Loucy (cell line): Measurements from ENCODE around the gene RPH3AL.
"Not testable (repeated sequence)": the region's sequence is repeated elsewhere in the genome, so short reads cannot be mapped to it uniquely, and the experiment has no call there.

ENCODE experiments used
- H2AFZ ChIP-seq: fragments of 200-600 bp; sonication (generic); 2 replicates; pipeline ENCODE4 v1.6.0; 2016; ENCODE audit warnings: antibody characterized with exemption, mild to moderate bottlenecking, low read length, moderate library complexity
- H3F3A ChIP-seq: fragments of 200-600 bp; 2 replicates; pipeline ENCODE4 v1.6.0; 2016; ENCODE audit warnings: antibody characterized with exemption, low read depth, mild to moderate bottlenecking
- H3K27me3 ChIP-seq: fragments of 200-600 bp; sonication (generic); 2 replicates; pipeline ENCODE4 v1.6.1; 2014; ENCODE audit warnings: low read length, mild to moderate bottlenecking; ENCODE audit not compliant: insufficient read depth, poor library complexity, severe bottlenecking
- H3K36me3 ChIP-seq: fragments of 200-600 bp; sonication (generic); 2 replicates; pipeline ENCODE4 v1.6.1; 2016; ENCODE audit warnings: low read length; ENCODE audit not compliant: insufficient read depth
- H3K4me1 ChIP-seq: fragments of 200-600 bp; sonication (generic); 2 replicates; pipeline ENCODE4 v1.5.1; 2014; ENCODE audit warnings: low read length, mild to moderate bottlenecking; ENCODE audit not compliant: insufficient read depth, poor library complexity, severe bottlenecking
- H3K4me2 ChIP-seq: fragments of 200-600 bp; sonication (generic); 2 replicates; pipeline ENCODE4 v1.6.0; 2014; ENCODE audit warnings: antibody characterized with exemption, low read length, low read depth, mild to moderate bottlenecking; ENCODE audit not compliant: poor library complexity, severe bottlenecking
- H3K4me3 ChIP-seq: fragments of 200-600 bp; sonication (generic); 2 replicates; pipeline ENCODE4 v1.5.1; 2014; ENCODE audit warnings: low read length, mild to moderate bottlenecking, mixed read lengths; ENCODE audit not compliant: poor library complexity, severe bottlenecking
- H3K79me2 ChIP-seq: fragments of 200-600 bp; sonication (generic); 2 replicates; pipeline ENCODE4 v1.6.1; 2014; ENCODE audit warnings: low read length; ENCODE audit not compliant: insufficient read depth
- H3K9ac ChIP-seq: fragments of 200-600 bp; sonication (generic); 2 replicates; pipeline ENCODE4 v1.6.0; 2014; ENCODE audit warnings: mild to moderate bottlenecking, low read depth, low read length, moderate library complexity; ENCODE audit not compliant: poor library complexity, severe bottlenecking
- H3K9me2 ChIP-seq: fragments of 200-600 bp; sonication (generic); replicated peaks from 2 replicates; pipeline ENCODE4 v1.6.1; 2016; ENCODE audit warnings: low read depth, low read length, mixed read lengths
- H3K9me3 ChIP-seq: fragments of 200-600 bp; sonication (generic); 2 replicates; pipeline ENCODE4 v1.6.1; 2014; ENCODE audit warnings: mild to moderate bottlenecking, antibody characterized with exemption, low read length, low read depth; ENCODE audit not compliant: insufficient read depth
- H4K20me1 ChIP-seq: fragments of 200-600 bp; sonication (generic); 2 replicates; pipeline ENCODE4 v1.6.0; 2014; ENCODE audit warnings: antibody characterized with exemption, low read length, mild to moderate bottlenecking; ENCODE audit not compliant: insufficient read depth, poor library complexity, severe bottlenecking
- EZH2phosphoT487 ChIP-seq: fragments of 200-600 bp; IDR thresholded peaks from 2 replicates; pipeline ENCODE4 v1.6.1; 2018; ENCODE audit warnings: antibody characterized with exemption, mild to moderate bottlenecking, moderate library complexity, borderline replicate concordance
- TF ChIP-seq, protein P1 (sequence below): fragments of 200-600 bp; sonication (generic); conservative IDR thresholded peaks from 2 replicates; pipeline ENCODE4 v1.5.1; 2014; ENCODE audit warnings: mild to moderate bottlenecking, antibody characterized with exemption, low read length

RPH3AL gene

DNA sequence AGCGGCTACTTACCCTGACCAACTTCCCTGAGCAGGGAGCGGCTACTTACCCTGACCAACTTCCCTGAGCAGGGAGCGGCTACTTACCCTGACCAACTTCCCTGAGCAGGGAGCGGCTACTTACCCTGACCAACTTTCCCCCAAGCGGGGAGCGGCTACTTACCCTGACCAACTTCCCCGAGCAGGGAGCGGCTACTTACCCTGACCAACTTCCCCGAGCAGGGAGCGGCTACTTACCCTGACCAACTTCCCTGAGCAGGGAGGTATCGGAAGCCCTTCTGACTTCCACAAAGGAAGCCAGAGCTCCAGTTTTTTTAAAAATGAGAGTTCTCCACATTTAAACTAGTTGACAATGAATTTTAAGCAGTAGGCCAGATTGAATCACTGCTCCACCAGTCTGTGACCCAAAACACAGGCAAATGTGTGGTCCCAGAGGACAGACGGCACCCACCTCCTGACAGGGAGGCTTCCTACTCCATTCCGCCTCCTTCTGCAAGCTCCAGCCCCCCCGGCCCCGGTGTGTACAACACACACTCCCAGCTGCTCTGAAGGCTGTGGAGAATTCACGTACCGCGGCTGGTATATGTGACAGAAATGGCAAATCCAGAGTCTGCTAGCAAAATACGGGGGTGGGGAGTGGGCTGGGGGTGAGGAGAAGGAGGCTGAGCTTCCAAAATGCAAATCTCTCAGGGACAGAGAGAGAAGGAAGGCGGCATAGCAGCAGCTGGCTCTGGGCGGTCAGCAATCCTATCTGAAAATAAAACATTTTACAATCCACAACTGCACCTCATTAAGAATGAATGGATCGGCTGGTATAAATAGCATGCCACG is 118.2 kb downstream of the RPH3AL start:
- not testable (repeated sequence) for H3K9me3 ChIP-seq, H3K9ac ChIP-seq, H3K79me2 ChIP-seq, H3K36me3 ChIP-seq, H4K20me1 ChIP-seq, H3K9me2 ChIP-seq, H3K4me2 ChIP-seq, H2AFZ ChIP-seq, H3K4me1 ChIP-seq, H3K27me3 ChIP-seq, H3F3A ChIP-seq, H3K4me3 ChIP-seq

DNA sequence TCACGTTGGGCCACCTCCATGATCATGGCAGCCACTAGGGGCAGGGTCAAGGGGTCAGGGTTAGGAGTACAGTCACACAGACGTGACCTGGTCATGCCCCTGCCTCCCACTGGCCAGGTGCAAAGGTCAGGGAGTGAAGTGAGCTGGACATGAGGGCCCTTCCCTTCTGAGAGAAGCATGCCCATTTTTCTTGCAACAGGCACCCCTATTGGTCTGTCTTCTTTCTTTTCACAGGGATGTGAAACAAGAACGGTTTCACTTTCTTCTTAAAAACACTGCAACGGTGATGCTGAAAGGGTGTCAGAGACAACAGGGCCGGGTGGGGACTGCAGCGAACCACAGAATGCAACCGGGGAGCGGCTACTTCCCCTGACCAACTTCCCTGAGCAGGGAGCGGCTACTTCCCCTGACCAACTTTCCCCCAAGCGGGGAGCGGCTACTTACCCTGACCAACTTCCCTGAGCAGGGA is 119.1 kb downstream of the RPH3AL start:
- Histone ChIP-seq H3K4me1 (peaks cover 5% of the 10 kb centered on the region), H3K4me3 (no peak overlapping the region), H3K27me3 (no peaks in the 10 kb centered on the region), H3K9me3 (peaks cover 4% of the 10 kb centered on the region; the same call in 1 of the 2 replicates), H3K9ac (no peak overlapping the region), H3K79me2 (no peaks in the 10 kb centered on the region), H3K9me2 (no peaks in the 10 kb centered on the region), H3K4me2 (no peak overlapping the region), H4K20me1 (no peaks in the 10 kb centered on the region), H3K36me3 (no peaks in the 10 kb centered on the region), H2AFZ (no peak overlapping the region), H3F3A (no peaks in the 10 kb centered on the region)
- no peak for TF ChIP-seq EZH2phosphoT487
- TF ChIP-seq, protein P1, sequence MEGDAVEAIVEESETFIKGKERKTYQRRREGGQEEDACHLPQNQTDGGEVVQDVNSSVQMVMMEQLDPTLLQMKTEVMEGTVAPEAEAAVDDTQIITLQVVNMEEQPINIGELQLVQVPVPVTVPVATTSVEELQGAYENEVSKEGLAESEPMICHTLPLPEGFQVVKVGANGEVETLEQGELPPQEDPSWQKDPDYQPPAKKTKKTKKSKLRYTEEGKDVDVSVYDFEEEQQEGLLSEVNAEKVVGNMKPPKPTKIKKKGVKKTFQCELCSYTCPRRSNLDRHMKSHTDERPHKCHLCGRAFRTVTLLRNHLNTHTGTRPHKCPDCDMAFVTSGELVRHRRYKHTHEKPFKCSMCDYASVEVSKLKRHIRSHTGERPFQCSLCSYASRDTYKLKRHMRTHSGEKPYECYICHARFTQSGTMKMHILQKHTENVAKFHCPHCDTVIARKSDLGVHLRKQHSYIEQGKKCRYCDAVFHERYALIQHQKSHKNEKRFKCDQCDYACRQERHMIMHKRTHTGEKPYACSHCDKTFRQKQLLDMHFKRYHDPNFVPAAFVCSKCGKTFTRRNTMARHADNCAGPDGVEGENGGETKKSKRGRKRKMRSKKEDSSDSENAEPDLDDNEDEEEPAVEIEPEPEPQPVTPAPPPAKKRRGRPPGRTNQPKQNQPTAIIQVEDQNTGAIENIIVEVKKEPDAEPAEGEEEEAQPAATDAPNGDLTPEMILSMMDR, result no peak

DNA sequence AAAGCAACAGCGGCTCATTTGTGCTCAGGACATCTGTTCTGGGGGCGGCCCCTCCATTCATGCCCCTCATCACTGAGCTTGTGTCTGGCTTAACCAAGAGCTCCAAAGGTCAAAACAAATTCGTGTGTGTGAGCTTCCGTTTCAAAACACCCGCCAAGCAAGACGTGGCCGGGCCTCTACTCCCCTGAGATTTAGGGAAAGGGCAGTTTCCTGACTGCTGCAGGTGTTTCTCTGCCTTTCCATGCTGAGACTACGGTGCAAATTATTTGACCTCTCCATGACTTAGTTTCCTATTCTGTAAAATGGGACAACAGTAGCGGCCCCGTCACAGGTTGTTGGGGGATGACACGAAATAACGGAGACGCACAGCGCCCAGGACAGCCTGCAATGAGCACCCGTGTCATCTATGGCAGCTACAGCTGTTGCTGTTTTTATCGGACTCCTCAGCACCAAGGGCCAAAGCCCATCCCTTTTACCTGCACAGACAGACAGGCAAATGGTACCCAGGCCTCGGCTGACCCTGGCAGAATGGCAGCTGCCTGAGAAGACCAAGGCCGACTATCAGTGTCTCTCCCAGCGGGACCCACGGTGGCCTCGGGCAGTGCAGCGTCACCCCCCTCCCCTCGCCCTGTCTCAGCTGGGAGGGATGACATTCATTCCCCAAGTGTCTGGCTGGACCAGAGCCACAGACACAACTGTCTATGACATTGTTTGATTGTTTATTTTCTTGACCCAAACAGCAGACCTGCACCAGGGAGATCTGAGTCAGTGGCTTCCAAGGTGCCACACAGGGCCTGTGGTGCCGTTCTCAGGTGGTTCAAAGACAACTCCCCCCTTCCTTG is 120.4 kb downstream of the RPH3AL start:
- Histone ChIP-seq H4K20me1 (no peaks in the 10 kb centered on the region), H3K27me3 (no peaks in the 10 kb centered on the region), H3K79me2 (no peaks in the 10 kb centered on the region), H3K9ac (no peak overlapping the region), H3F3A (no peaks in the 10 kb centered on the region), H3K9me3 (peaks cover 4% of the 10 kb centered on the region; the same call in 1 of the 2 replicates), H2AFZ (no peak overlapping the region), H3K36me3 (no peaks in the 10 kb centered on the region), H3K4me1 (peaks cover 5% of the 10 kb centered on the region), H3K4me2 (no peak overlapping the region), H3K9me2 (no peaks in the 10 kb centered on the region), H3K4me3 (no peak overlapping the region)
- TF ChIP-seq, protein P1, result no peak
